ENCODE measurements around the gene SMPD4.
"Not testable (repeated sequence)": the region's sequence is repeated elsewhere in the genome, so short reads cannot be mapped to it uniquely, and the experiment has no call there.

The SMPD4 gene

GRCh38 chr2:130186391-130186790 lies 5.0 kb upstream of the SMPD4 start:
- no peak overlapping the region for H3K4me3 ChIP-seq (replicated peaks in 1 of 2; ENCODE audit: low read depth in 2 of 2, low read length in 2 of 2)
- DNase-seq (ENCODE audit: low read depth in 2 of 2): no peak
- TF ChIP-seq CTCF (IDR thresholded peaks at IDR 0.05; ENCODE audit: low read depth, low read length): no peak

- H3K4me3 ChIP-seq (replicated peaks in 1 of 2; ENCODE audit: low read depth in 2 of 2, low read length in 2 of 2): no peak overlapping the region
- no peak for TF ChIP-seq CTCF (IDR thresholded peaks at IDR 0.05; ENCODE audit: low read depth, low read length)
- no peak for DNase-seq (ENCODE audit: low read depth in 2 of 2)
These were observed 4.5 kb upstream of the SMPD4 start for GRCh38 chr2:130185896-130186295.

GRCh38 chr2:130185436-130185835 lies 4.0 kb upstream of the SMPD4 start:
- DNase-seq (ENCODE audit: low read depth in 2 of 2): no peak
- no peak overlapping the region for H3K4me3 ChIP-seq (replicated peaks in 1 of 2; ENCODE audit: low read depth in 2 of 2, low read length in 2 of 2)
- TF ChIP-seq CTCF (IDR thresholded peaks at IDR 0.05; ENCODE audit: low read depth, low read length): no peak

GRCh38 chr2:130183512-130184373 lies 2.3 kb upstream of the SMPD4 start:
- peak overlapping the region; percentile 51 to 59 for H3K4me3 ChIP-seq (replicated peaks in 1 of 2; ENCODE audit: low read depth in 2 of 2, low read length in 2 of 2)
- peak; percentile 15 to 51 for DNase-seq (ENCODE audit: low read depth in 2 of 2)

GRCh38 chr2:130182826-130183511 lies 1.6 kb upstream of the SMPD4 start:
- peak overlapping the region; percentile 51 to 59 for H3K4me3 ChIP-seq (replicated peaks in 1 of 2; ENCODE audit: low read depth in 2 of 2, low read length in 2 of 2)
- peak in 1 of 2 donors; percentile 41 for DNase-seq (ENCODE audit: low read depth in 2 of 2)

More at GRCh38 chr2:130183512-130184373, 2.3 kb upstream of the SMPD4 start:
- TF ChIP-seq CTCF (IDR thresholded peaks at IDR 0.05; ENCODE audit: low read depth, low read length): no peak

GRCh38 chr2:130181880-130182682 lies 679 bp upstream of the SMPD4 start, which contains the start of gene MZT2B:
TSS of gene MZT2B (plus strand) at chr2:130182262. CDS start at chr2:130182283, 21 bp downstream.
- TF ChIP-seq CTCF (IDR thresholded peaks at IDR 0.05; ENCODE audit: low read depth, low read length): peak; percentile 35
- H3K4me3 ChIP-seq (replicated peaks in 1 of 2; ENCODE audit: low read depth in 2 of 2, low read length in 2 of 2): peak within 1 kb of the TSS; percentile 88 to 90
- DNase-seq (ENCODE audit: low read depth in 2 of 2): peak; percentile 86 to 89

- DNase-seq (ENCODE audit: low read depth in 2 of 2): peak in 1 of 2 donors; percentile 28
- H3K4me3 ChIP-seq (replicated peaks in 1 of 2; ENCODE audit: low read depth in 2 of 2, low read length in 2 of 2): peak overlapping the region; percentile 88 to 90
These were observed 738 bp downstream of the SMPD4 start for GRCh38 chr2:130180404-130181324.

GRCh38 chr2:130174866-130175265 lies 6.5 kb downstream of the SMPD4 start:
- not testable (repeated sequence) for DNase-seq (ENCODE audit: low read depth in 2 of 2); H3K4me3 ChIP-seq (replicated peaks in 1 of 2; ENCODE audit: low read depth in 2 of 2, low read length in 2 of 2)

All from cardiac fibroblast (primary cell).